Activated T-cell treated with anti-CD3 and anti-CD28 coated beads, Interleukin-2, amount 50 U/mL, for 4 hours (primary cell): ENCODE measurements around the gene BIVM. TPM values are rescaled to one million over a fixed set of nuclear protein-coding genes. Genes with fewer than 3 reads are reported as not detected.

Experiments
- ATAC-seq, 2 donors: fragments of 200-7000 bp; cut with Tn5 transposase; one replicate each; pipeline ENCODE4 v1.10.0; 2021
- DNase-seq: peaks from one replicate; pipeline ENCODE4 v3.0.0-alpha.2; 2020
- H3K27me3 Mint-ChIP-seq: one replicate; pipeline ENCODE4 v1.8.0; 2021; ENCODE audit warnings: low read depth, mixed read lengths
- H3K36me3 Mint-ChIP-seq: one replicate; pipeline ENCODE4 v1.8.0; 2022; ENCODE audit warnings: mixed read lengths; ENCODE audit not compliant: insufficient read depth
- H3K4me1 Mint-ChIP-seq: one replicate; pipeline ENCODE4 v1.8.0; 2021; ENCODE audit warnings: low read depth, mixed read lengths
- H3K4me3 Mint-ChIP-seq: one replicate; pipeline ENCODE4 v1.8.0; 2021; ENCODE audit warnings: mild to moderate bottlenecking, moderate library complexity, mixed read lengths
- H3K9me3 Mint-ChIP-seq: one replicate; pipeline ENCODE4 v1.8.0; 2021; ENCODE audit warnings: mixed read lengths
- total RNA-seq, 3 donors: library from RNA; stranded (reverse); gene quantifications; one replicate each; pipeline ENCODE4 v1.2.1, GENCODE V29; 2021

BIVM gene
- total RNA-seq, 3 donors from 2014 or later = 6.2 to 8.9 (median 7.3) TPM

GRCh38 chr13:102870677-102871415 lies 71.9 kb downstream of the BIVM start:
- Mint-ChIP-seq H3K4me1 (peaks cover 23% of the 10 kb centered on the region), H3K9me3 (no peaks in the 10 kb centered on the region), H3K4me3 (no peak overlapping the region), H3K36me3 (peaks cover 31% of the 10 kb centered on the region), H3K27me3 (no peaks in the 10 kb centered on the region)
- ATAC-seq (peak; percentile 77 to 80), DNase-seq (peak; percentile 39)

- ATAC-seq = no peak
- Mint-ChIP-seq H3K36me3 (peaks cover 38% of the 10 kb centered on the region), H3K27me3 (no peaks in the 10 kb centered on the region), H3K4me1 (peaks cover 22% of the 10 kb centered on the region), H3K4me3 (no peak overlapping the region), H3K9me3 (no peaks in the 10 kb centered on the region)
- DNase-seq = no peak
Measured at GRCh38 chr13:102872131-102872530, 73.2 kb downstream of the BIVM start.

- Mint-ChIP-seq H3K4me1 (peaks cover 22% of the 10 kb centered on the region), H3K4me3 (no peak overlapping the region), H3K27me3 (no peaks in the 10 kb centered on the region), H3K36me3 (peaks cover 36% of the 10 kb centered on the region), H3K9me3 (no peaks in the 10 kb centered on the region)
- ATAC-seq (no peak), DNase-seq (no peak)
Measured at GRCh38 chr13:102872531-102872930, 73.6 kb downstream of the BIVM start.

GRCh38 chr13:102873653-102874052 lies 74.7 kb downstream of the BIVM start:
- no peaks in the 10 kb centered on the region for H3K9me3 Mint-ChIP-seq
- DNase-seq (no peak), ATAC-seq (peak in 1 of 2 donors; percentile 75)
- H3K36me3 Mint-ChIP-seq = peaks cover 34% of the 10 kb centered on the region
- no peak overlapping the region for H3K4me3 Mint-ChIP-seq
- H3K27me3 Mint-ChIP-seq = no peaks in the 10 kb centered on the region
- H3K4me1 Mint-ChIP-seq = peaks cover 22% of the 10 kb centered on the region

- no peaks in the 10 kb centered on the region for H3K9me3 Mint-ChIP-seq
- H3K36me3 Mint-ChIP-seq = peaks cover 34% of the 10 kb centered on the region
- DNase-seq (no peak), ATAC-seq (no peak)
- no peak overlapping the region for H3K4me3 Mint-ChIP-seq
- H3K27me3 Mint-ChIP-seq = no peaks in the 10 kb centered on the region
- peaks cover 16% of the 10 kb centered on the region for H3K4me1 Mint-ChIP-seq
Measured at GRCh38 chr13:102875256-102875655, 76.3 kb downstream of the BIVM start.

GRCh38 chr13:102877303-102877702 lies 78.4 kb downstream of the BIVM start:
- DNase-seq = no peak
- H3K36me3 Mint-ChIP-seq = peaks cover 27% of the 10 kb centered on the region
- ATAC-seq = no peak
- H3K4me3 Mint-ChIP-seq = no peak overlapping the region
- H3K9me3 Mint-ChIP-seq = no peaks in the 10 kb centered on the region
- no peaks in the 10 kb centered on the region for H3K27me3 Mint-ChIP-seq
- peaks cover 5% of the 10 kb centered on the region for H3K4me1 Mint-ChIP-seq

- Mint-ChIP-seq H3K4me1 (no peaks in the 10 kb centered on the region), H3K27me3 (no peaks in the 10 kb centered on the region), H3K36me3 (peaks cover 30% of the 10 kb centered on the region), H3K9me3 (no peaks in the 10 kb centered on the region), H3K4me3 (no peak overlapping the region)
- no peak for ATAC-seq
- DNase-seq = no peak
Measured at GRCh38 chr13:102878481-102878880, 79.6 kb downstream of the BIVM start.

- DNase-seq (no peak), ATAC-seq (no peak)
- Mint-ChIP-seq H3K27me3 (no peaks in the 10 kb centered on the region), H3K9me3 (no peaks in the 10 kb centered on the region), H3K36me3 (peaks cover 29% of the 10 kb centered on the region), H3K4me3 (no peak overlapping the region), H3K4me1 (no peaks in the 10 kb centered on the region)
Measured at GRCh38 chr13:102879793-102880499, 81.0 kb downstream of the BIVM start.

- Mint-ChIP-seq H3K9me3 (no peaks in the 10 kb centered on the region), H3K4me3 (no peak overlapping the region), H3K36me3 (peaks cover 13% of the 10 kb centered on the region), H3K4me1 (no peaks in the 10 kb centered on the region), H3K27me3 (no peaks in the 10 kb centered on the region)
- DNase-seq (no peak), ATAC-seq (no peak)
Measured at GRCh38 chr13:102881819-102882686, 83.1 kb downstream of the BIVM start.

Other genes with a start within 250 kb of the BIVM start
- gene TPP2, start 202.1 kb upstream of the BIVM start, total RNA-seq = 10 to 100 TPM; 57.7 to 62.0 (median 58.6) TPM
- gene METTL21C, start 104.1 kb upstream of the BIVM start, total RNA-seq = not detected
- 10 to 100 TPM; 35.5 to 37.9 (median 35.7) TPM for gene TEX30, start 25.3 kb upstream of the BIVM start, total RNA-seq
- gene POGLUT2, start 143 bp upstream of the BIVM start, total RNA-seq = 1 to 10 TPM; 3.2 to 5.7 (median 4.7) TPM
- 10 to 100 TPM; 32.1 to 34.9 (median 33.7) TPM for gene ERCC5, start 46.9 kb downstream of the BIVM start, total RNA-seq